ENCODE measurements around the gene TP63. TPM values are rescaled to one million over a fixed set of nuclear protein-coding genes. Genes with fewer than 3 reads are reported as not detected.
"Not testable (repeated sequence)": the region's sequence is repeated elsewhere in the genome, so short reads cannot be mapped to it uniquely, and the experiment has no call there.

Gene TP63
- total and polyA plus RNA-seq, 7 experiments from 2014 or later, result 0.11 to 0.97 (median 0.20) TPM; not detected in 4

DNA sequence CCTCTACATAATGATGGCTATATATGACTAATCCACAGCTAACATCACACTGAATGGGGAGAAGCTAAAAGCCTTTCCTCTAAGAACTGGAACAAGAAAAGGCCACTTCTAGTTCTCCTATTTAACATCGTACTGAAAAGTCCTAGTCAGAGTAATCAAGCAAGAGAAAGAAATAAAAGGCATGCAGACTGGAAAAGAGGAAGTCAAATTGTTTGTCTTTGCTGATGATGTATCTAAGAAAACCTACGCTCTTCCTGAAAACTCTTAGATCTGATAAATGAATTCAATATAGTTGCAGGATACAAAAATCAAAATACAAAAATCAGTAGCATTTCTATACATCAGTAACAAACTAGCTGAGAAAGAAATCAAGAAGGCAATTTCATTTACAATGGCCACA lies 116.9 kb downstream of the TP63 start:
- Histone ChIP-seq H3K4me1 (ENCODE audit: control insufficient read depth in 2 of 2, insufficient read depth in 2 of 2, low read length in 2 of 2) (no peaks in the 10 kb centered on the region), H3K4me3 (ENCODE audit: low read length) (no peak overlapping the region), H3K27me3 (ENCODE audit: control insufficient read depth in 2 of 2, insufficient read depth in 2 of 2, low read length in 2 of 2) (no peaks in the 10 kb centered on the region), H3K36me3 (ENCODE audit: control insufficient read depth in 2 of 3, insufficient read depth in 3 of 3, low read length in 3 of 3) (no peaks in the 10 kb centered on the region), H3K27ac (ENCODE audit: low read depth, low read length) (no peak overlapping the region), H3K9me3 (ENCODE audit: control insufficient read depth in 2 of 3, low read length in 3 of 3) (peaks cover 0 to 6% (median 0%) of the 10 kb centered on the region in 3 experiments)
- ChIA-PET POLR2A (no interaction called here), CTCF (no interaction called here)
- DNase-seq (no peak), ATAC-seq (no peak)
- H3K27me3 Mint-ChIP-seq, result no peaks in the 10 kb centered on the region
- H3K9me3 Mint-ChIP-seq, result peaks cover 0 to 44% (median 14%) of the 10 kb centered on the region in 11 donors
- peaks cover 0 to 12% (median 2%) of the 10 kb centered on the region in 5 donors for H3K36me3 Mint-ChIP-seq
- no peaks in the 10 kb centered on the region for H3K4me1 Mint-ChIP-seq
- no peak overlapping the region for H3K27ac Mint-ChIP-seq
- intact Hi-C loops (cut with micrococcal nuclease), result no loop called here
- H3K4me3 Mint-ChIP-seq, result no peak overlapping the region

DNA sequence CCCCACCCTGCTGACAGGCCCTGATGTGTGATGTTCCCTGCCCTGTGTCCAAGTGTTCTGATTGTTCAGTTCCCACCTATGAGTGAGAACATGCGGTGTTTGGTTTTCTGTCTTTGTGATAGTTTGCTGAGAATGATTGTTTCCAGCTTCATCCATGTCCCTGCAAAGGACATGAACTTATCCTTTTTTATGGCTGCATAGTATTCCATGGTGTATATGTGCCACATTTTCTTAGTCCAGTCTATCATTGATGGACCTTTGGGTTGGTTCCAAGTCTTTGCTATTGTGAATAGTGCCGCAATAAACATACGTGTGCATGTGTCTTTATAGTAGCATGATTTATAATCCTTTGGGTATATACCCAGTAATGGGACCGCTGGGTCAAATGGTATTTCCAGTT lies 119.8 kb downstream of the TP63 start:
- intact Hi-C loops (cut with micrococcal nuclease); H3K27ac ChIP-seq (ENCODE audit: low read depth, low read length); H3K4me1 Mint-ChIP-seq; POLR2A ChIA-PET; DNase-seq; H3K36me3 ChIP-seq (ENCODE audit: control insufficient read depth in 2 of 3, insufficient read depth in 3 of 3, low read length in 3 of 3); H3K9me3 ChIP-seq (ENCODE audit: control insufficient read depth in 2 of 3, low read length in 3 of 3); H3K4me3 Mint-ChIP-seq; H3K27me3 Mint-ChIP-seq; H3K4me3 ChIP-seq (ENCODE audit: low read length); H3K27ac Mint-ChIP-seq; CTCF ChIA-PET; H3K4me1 ChIP-seq (ENCODE audit: control insufficient read depth in 2 of 2, insufficient read depth in 2 of 2, low read length in 2 of 2); H3K27me3 ChIP-seq (ENCODE audit: control insufficient read depth in 2 of 2, insufficient read depth in 2 of 2, low read length in 2 of 2); ATAC-seq; H3K36me3 Mint-ChIP-seq: not testable (repeated sequence)
- H3K9me3 Mint-ChIP-seq, result peaks cover 0 to 18% (median 5%) of the 10 kb centered on the region in 11 donors

DNA sequence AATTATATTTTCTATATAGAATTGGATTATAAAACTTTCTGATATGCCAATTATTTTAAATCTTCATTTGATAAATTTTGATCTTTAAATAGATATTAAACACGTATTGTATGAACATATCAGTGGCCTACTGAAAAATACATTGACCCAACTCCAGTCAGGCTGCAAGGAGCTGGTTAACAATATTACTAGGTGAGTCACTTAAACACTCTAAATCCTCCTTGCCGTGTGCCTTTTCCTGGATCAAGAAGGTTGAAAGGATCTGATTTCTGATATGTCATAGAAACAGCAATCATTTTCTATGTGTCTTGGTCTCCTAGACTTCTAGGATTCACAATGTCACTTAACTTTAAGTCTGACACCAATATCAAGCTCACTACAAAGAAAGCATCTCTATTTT lies 123.2 kb downstream of the TP63 start:
- no peaks in the 10 kb centered on the region for H3K27me3 Mint-ChIP-seq
- Histone ChIP-seq H3K27ac (ENCODE audit: low read depth, low read length) (no peak overlapping the region), H3K4me3 (ENCODE audit: low read length) (no peak overlapping the region), H3K36me3 (ENCODE audit: control insufficient read depth in 2 of 3, insufficient read depth in 3 of 3, low read length in 3 of 3) (no peaks in the 10 kb centered on the region), H3K9me3 (ENCODE audit: control insufficient read depth in 2 of 3, low read length in 3 of 3) (no peaks in the 10 kb centered on the region), H3K4me1 (ENCODE audit: control insufficient read depth in 2 of 2, insufficient read depth in 2 of 2, low read length in 2 of 2) (no peaks in the 10 kb centered on the region), H3K27me3 (ENCODE audit: control insufficient read depth in 2 of 2, insufficient read depth in 2 of 2, low read length in 2 of 2) (no peaks in the 10 kb centered on the region)
- DNase-seq, result no peak
- no peak overlapping the region for H3K4me3 Mint-ChIP-seq
- no peaks in the 10 kb centered on the region for H3K36me3 Mint-ChIP-seq
- intact Hi-C loops (cut with micrococcal nuclease), result no loop called here
- peaks cover 0 to 8% (median 0%) of the 10 kb centered on the region in 11 donors for H3K9me3 Mint-ChIP-seq
- ChIA-PET CTCF (no interaction called here), POLR2A (no interaction called here)
- ATAC-seq, result no peak
- no peak overlapping the region for H3K27ac Mint-ChIP-seq
- H3K4me1 Mint-ChIP-seq, result no peaks in the 10 kb centered on the region

DNA sequence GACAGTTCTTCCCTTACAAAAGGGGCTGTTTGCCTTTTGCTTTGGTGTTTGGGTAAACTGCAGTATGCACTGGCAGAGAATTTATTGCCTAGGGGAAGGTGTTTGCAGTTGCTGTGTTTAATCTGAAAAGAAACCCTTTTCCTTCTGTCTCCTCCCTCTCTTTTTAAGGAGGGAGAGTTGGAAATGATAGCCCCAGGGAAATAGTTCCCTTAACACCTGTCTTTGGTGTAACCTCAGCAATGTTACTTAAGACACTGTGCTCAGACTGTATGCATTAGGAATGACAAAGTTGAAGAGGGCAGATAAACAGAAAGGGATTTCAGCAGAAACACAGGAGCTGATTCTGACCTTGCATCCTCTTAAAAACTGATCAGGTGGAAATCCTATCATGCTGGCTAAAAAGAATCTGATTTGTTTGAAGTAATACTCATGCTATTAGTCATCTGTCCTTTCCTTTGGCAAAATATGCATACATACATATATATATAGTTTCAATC lies 125.4 kb downstream of the TP63 start:
- ATAC-seq (no peak), DNase-seq (no peak)
- Histone ChIP-seq H3K4me1 (ENCODE audit: control insufficient read depth in 2 of 2, insufficient read depth in 2 of 2, low read length in 2 of 2) (no peaks in the 10 kb centered on the region), H3K9me3 (ENCODE audit: control insufficient read depth in 2 of 3, low read length in 3 of 3) (no peaks in the 10 kb centered on the region), H3K4me3 (ENCODE audit: low read length) (no peak overlapping the region), H3K27ac (ENCODE audit: low read depth, low read length) (no peak overlapping the region), H3K36me3 (ENCODE audit: control insufficient read depth in 2 of 3, insufficient read depth in 3 of 3, low read length in 3 of 3) (no peaks in the 10 kb centered on the region), H3K27me3 (ENCODE audit: control insufficient read depth in 2 of 2, insufficient read depth in 2 of 2, low read length in 2 of 2) (no peaks in the 10 kb centered on the region)
- H3K36me3 Mint-ChIP-seq, result peaks cover 0 to 6% (median 0%) of the 10 kb centered on the region in 5 donors
- peaks cover 0 to 7% (median 0%) of the 10 kb centered on the region in 11 donors for H3K9me3 Mint-ChIP-seq
- intact Hi-C loops (cut with micrococcal nuclease), result no loop called here
- H3K27me3 Mint-ChIP-seq, result no peaks in the 10 kb centered on the region
- POLR2A ChIA-PET, result no interaction called here
- H3K4me1 Mint-ChIP-seq, result no peaks in the 10 kb centered on the region
- CTCF ChIA-PET, result no interaction called here
- H3K4me3 Mint-ChIP-seq, result no peak overlapping the region
- H3K27ac Mint-ChIP-seq, result no peak overlapping the region

DNA sequence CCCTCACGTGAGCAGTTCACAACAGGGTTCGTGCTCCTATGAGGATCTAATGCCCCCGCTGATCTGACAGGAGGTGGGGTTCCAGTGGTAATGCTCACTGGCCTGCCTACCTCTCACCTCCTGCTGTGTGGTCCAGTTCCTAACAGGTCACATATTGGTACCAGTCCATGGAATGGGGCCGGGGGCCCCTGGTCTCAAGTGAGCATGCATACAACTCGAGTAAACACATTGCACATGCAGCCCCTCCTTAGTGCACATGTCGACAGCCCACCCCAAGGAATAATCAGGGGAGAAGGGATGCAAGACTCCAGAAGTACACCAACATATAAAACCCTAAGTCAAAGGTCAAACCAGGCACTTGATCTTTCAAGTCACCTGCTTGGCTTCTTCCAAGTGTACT lies 127.0 kb downstream of the TP63 start:
- intact Hi-C loops (cut with micrococcal nuclease), result no loop called here
- H3K27ac Mint-ChIP-seq, result no peak overlapping the region
- no peaks in the 10 kb centered on the region for H3K4me1 Mint-ChIP-seq
- Histone ChIP-seq H3K4me3 (ENCODE audit: low read length) (no peak overlapping the region), H3K9me3 (ENCODE audit: control insufficient read depth in 2 of 3, low read length in 3 of 3) (no peaks in the 10 kb centered on the region), H3K4me1 (ENCODE audit: control insufficient read depth in 2 of 2, insufficient read depth in 2 of 2, low read length in 2 of 2) (no peaks in the 10 kb centered on the region), H3K27me3 (ENCODE audit: control insufficient read depth in 2 of 2, insufficient read depth in 2 of 2, low read length in 2 of 2) (no peaks in the 10 kb centered on the region), H3K27ac (ENCODE audit: low read depth, low read length) (no peak overlapping the region), H3K36me3 (ENCODE audit: control insufficient read depth in 2 of 3, insufficient read depth in 3 of 3, low read length in 3 of 3) (no peaks in the 10 kb centered on the region)
- CTCF ChIA-PET, result no interaction called here
- H3K9me3 Mint-ChIP-seq, result peaks cover 0 to 9% (median 0%) of the 10 kb centered on the region in 11 donors
- DNase-seq (no peak), ATAC-seq (no peak)
- H3K27me3 Mint-ChIP-seq, result no peaks in the 10 kb centered on the region
- no peak overlapping the region for H3K4me3 Mint-ChIP-seq
- POLR2A ChIA-PET, result no interaction called here
- peaks cover 0 to 6% (median 0%) of the 10 kb centered on the region in 5 donors for H3K36me3 Mint-ChIP-seq

DNA sequence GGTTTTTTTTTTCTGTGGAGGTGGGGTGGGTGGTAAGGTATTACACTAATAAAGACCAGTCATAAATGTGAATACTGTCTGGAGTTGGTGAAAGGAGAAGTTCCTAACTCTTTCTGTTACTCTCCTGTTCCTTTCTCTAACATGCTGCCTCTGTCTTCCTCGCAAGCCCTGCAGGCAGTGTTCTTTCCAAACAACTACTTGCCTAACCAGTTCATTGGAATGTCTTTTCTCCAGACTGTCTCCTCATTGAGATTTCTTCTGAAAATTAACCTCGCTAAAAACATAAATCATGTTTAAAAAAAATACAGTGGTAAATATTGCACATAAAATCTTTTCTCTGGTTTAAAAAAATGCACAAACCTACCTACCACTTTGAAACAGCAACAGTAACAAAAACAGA lies 135.2 kb downstream of the TP63 start:
- ChIA-PET POLR2A (no interaction called here), CTCF (interaction anchor here (0.6 kb wide), 1 partner anchor 154 kb away, joined by 4 read pairs; no protein-coding TSS in a partner anchor)
- no peaks in the 10 kb centered on the region for H3K36me3 ChIP-seq (ENCODE audit: control insufficient read depth in 2 of 3, insufficient read depth in 3 of 3, low read length in 3 of 3)
- H3K27ac ChIP-seq (ENCODE audit: low read depth, low read length), result no peak overlapping the region
- H3K4me1 ChIP-seq (ENCODE audit: control insufficient read depth in 2 of 2, insufficient read depth in 2 of 2, low read length in 2 of 2), result no peaks in the 10 kb centered on the region
- H3K9me3 Mint-ChIP-seq, result peaks cover 0 to 4% (median 0%) of the 10 kb centered on the region in 11 donors
- H3K4me3 ChIP-seq (ENCODE audit: low read length), result no peak overlapping the region
- no peaks in the 10 kb centered on the region for H3K9me3 ChIP-seq (ENCODE audit: control insufficient read depth in 2 of 3, low read length in 3 of 3)
- intact Hi-C loops (cut with micrococcal nuclease), result no loop called here
- ATAC-seq (no peak), DNase-seq (no peak)
- no peak overlapping the region for H3K4me3 Mint-ChIP-seq
- H3K27ac Mint-ChIP-seq, result no peak overlapping the region
- H3K27me3 ChIP-seq (ENCODE audit: control insufficient read depth in 2 of 2, insufficient read depth in 2 of 2, low read length in 2 of 2), result no peaks in the 10 kb centered on the region
- no peaks in the 10 kb centered on the region for H3K4me1 Mint-ChIP-seq
- peaks cover 0 to 2% (median 0%) of the 10 kb centered on the region in 5 donors for H3K36me3 Mint-ChIP-seq
- H3K27me3 Mint-ChIP-seq, result peaks cover 0 to 5% (median 0%) of the 10 kb centered on the region in 5 donors

DNA sequence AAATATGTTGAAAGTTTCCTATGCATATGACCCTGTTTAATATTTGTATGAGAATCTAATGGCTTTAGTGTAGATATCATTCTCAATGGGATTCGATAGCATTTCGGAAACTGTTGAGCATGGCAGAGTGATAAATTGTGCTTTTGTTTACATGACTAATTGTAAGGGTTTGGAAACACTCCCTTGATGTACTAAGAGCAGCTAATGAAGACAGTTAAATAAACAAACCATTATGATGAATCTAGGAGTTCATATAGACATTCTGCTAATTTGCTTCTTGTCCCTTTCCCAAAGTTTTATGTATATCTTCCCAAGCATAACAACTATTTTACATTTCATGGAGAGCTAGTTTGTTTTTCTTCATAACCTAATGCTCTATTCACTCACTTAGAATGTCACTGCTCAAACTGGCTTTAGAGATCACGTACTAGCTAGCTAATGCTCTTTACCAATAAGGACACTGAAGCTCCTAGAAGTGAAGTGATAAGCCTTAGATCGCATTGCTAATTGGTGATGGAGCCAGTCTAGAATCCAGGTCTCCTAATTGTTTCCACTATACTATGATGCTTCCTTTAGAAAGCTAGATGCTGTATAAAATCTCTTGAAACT lies 140.8 kb downstream of the TP63 start:
- Histone ChIP-seq H3K4me3 (ENCODE audit: low read length) (no peak overlapping the region), H3K4me1 (ENCODE audit: control insufficient read depth in 2 of 2, insufficient read depth in 2 of 2, low read length in 2 of 2) (no peaks in the 10 kb centered on the region), H3K9me3 (ENCODE audit: control insufficient read depth in 2 of 3, low read length in 3 of 3) (no peaks in the 10 kb centered on the region), H3K36me3 (ENCODE audit: control insufficient read depth in 2 of 3, insufficient read depth in 3 of 3, low read length in 3 of 3) (no peaks in the 10 kb centered on the region), H3K27ac (ENCODE audit: low read depth, low read length) (no peak overlapping the region), H3K27me3 (ENCODE audit: control insufficient read depth in 2 of 2, insufficient read depth in 2 of 2, low read length in 2 of 2) (no peaks in the 10 kb centered on the region)
- Mint-ChIP-seq H3K4me1 (peaks cover 0 to 4% (median 0%) of the 10 kb centered on the region in 7 donors), H3K9me3 (peaks cover 0 to 3% (median 0%) of the 10 kb centered on the region in 11 donors), H3K36me3 (no peaks in the 10 kb centered on the region), H3K27ac (no peak overlapping the region), H3K4me3 (no peak overlapping the region), H3K27me3 (peaks cover 0 to 5% (median 0%) of the 10 kb centered on the region in 5 donors)
- intact Hi-C loops (cut with micrococcal nuclease), result no loop called here
- no peak for ATAC-seq
- ChIA-PET POLR2A (no interaction called here), CTCF (interaction anchor here (1.0 kb wide), 1 partner anchor 9 kb away, joined by 3 read pairs; no protein-coding TSS in a partner anchor)
- no peak for DNase-seq
